OCI-LY1 (cell line): Measurements from ENCODE around the gene SEPTIN3.
A peak's percentile ranks its signal among the peaks of the same experiment; 100 is the strongest.

ENCODE experiments used
- CTCF ChIP-seq: fragments of 200-600 bp; sonication (generic), shearing (Covaris generic); IDR thresholded peaks from 2 replicates; pipeline ENCODE4 v1.5.1; 2017; ENCODE audit warnings: mild to moderate bottlenecking, antibody characterized with exemption, low read length, moderate library complexity, mixed read lengths
- EZH2 ChIP-seq: fragments of 200-600 bp; sonication (generic), shearing (Covaris generic); IDR thresholded peaks from 2 replicates; pipeline ENCODE4 v1.8.0; 2017; ENCODE audit warnings: borderline replicate concordance, mixed run types, mild to moderate bottlenecking, antibody characterized with exemption, low read length, moderate library complexity, mixed read lengths

- TF ChIP-seq CTCF, result peak; percentile 63; the same call in 1 of the 2 replicates
- TF ChIP-seq EZH2, result no peak
These were observed 2.5 kb upstream of the SEPTIN3 start for GRCh38 chr22:41966607-41967240.
